ELF-1 (cell line): ENCODE measurements around the gene NPY.

ENCODE experiments used
- DNase-seq: peaks from one replicate; pipeline ENCODE4 v3.0.0-alpha.2; 2016; ENCODE audit warnings: low read depth, low spot score

The NPY gene

GRCh38 chr7:24313777-24314176 is 29.8 kb downstream of the NPY start:
- DNase-seq: no peak

GRCh38 chr7:24316340-24316739 is 32.4 kb downstream of the NPY start:
- no peak for DNase-seq

GRCh38 chr7:24318326-24318725 is 34.3 kb downstream of the NPY start:
- DNase-seq: peak; percentile 82

GRCh38 chr7:24319209-24319608 is 35.2 kb downstream of the NPY start:
- no peak for DNase-seq

GRCh38 chr7:24323961-24324480 is 40.0 kb downstream of the NPY start:
- no peak for DNase-seq

- DNase-seq: no peak
Observed at GRCh38 chr7:24325708-24326107, 41.7 kb downstream of the NPY start.

- no peak for DNase-seq
Observed at GRCh38 chr7:24328050-24328449, 44.1 kb downstream of the NPY start.

- DNase-seq: no peak
Observed at GRCh38 chr7:24328894-24329293, 44.9 kb downstream of the NPY start.

GRCh38 chr7:24334012-24334411 is 50.0 kb downstream of the NPY start:
- DNase-seq: no peak

GRCh38 chr7:24334627-24335026 is 50.6 kb downstream of the NPY start:
- no peak for DNase-seq

- DNase-seq: no peak
Observed at GRCh38 chr7:24336461-24336860, 52.5 kb downstream of the NPY start.

GRCh38 chr7:24337180-24337579 is 53.2 kb downstream of the NPY start:
- DNase-seq: peak; percentile 62

GRCh38 chr7:24339575-24339974 is 55.6 kb downstream of the NPY start:
- DNase-seq: no peak

- no peak for DNase-seq
Observed at GRCh38 chr7:24340727-24341126, 56.7 kb downstream of the NPY start.
